ENCODE results near the gene PVALB.
A peak's percentile ranks its signal among the peaks of the same experiment; 100 is the strongest.

PVALB gene

GRCh38 chr22:36846271-36846670, 29.4 kb upstream of the PVALB start:
- DNase-seq = no peak

- DNase-seq = no peak
Measured at GRCh38 chr22:36840106-36840505, 23.3 kb upstream of the PVALB start.

GRCh38 chr22:36839356-36840073, 22.7 kb upstream of the PVALB start:
- DNase-seq = no peak

- peak; percentile 72 for DNase-seq
Measured at GRCh38 chr22:36838119-36839030, 21.5 kb upstream of the PVALB start.

GRCh38 chr22:36835903-36836302, 19.1 kb upstream of the PVALB start:
- DNase-seq = no peak

- no peak for DNase-seq
Measured at GRCh38 chr22:36833073-36833472, 16.2 kb upstream of the PVALB start.

GRCh38 chr22:36831717-36832116, 14.9 kb upstream of the PVALB start:
- DNase-seq = no peak

- no peak for DNase-seq
Measured at GRCh38 chr22:36831206-36831605, 14.4 kb upstream of the PVALB start.

GRCh38 chr22:36830601-36831000, 13.8 kb upstream of the PVALB start:
- DNase-seq = no peak

GRCh38 chr22:36829370-36830002, 12.7 kb upstream of the PVALB start:
- no peak for DNase-seq

GRCh38 chr22:36828815-36829214, 12.0 kb upstream of the PVALB start:
- no peak for DNase-seq

- DNase-seq = no peak
Measured at GRCh38 chr22:36826262-36826661, 9.4 kb upstream of the PVALB start.

- no peak for DNase-seq
Measured at GRCh38 chr22:36824655-36825054, 7.8 kb upstream of the PVALB start.

GRCh38 chr22:36823186-36823839, 6.5 kb upstream of the PVALB start:
- DNase-seq = no peak

GRCh38 chr22:36822581-36822980, 5.7 kb upstream of the PVALB start:
- no peak for DNase-seq

GRCh38 chr22:36819112-36819511, 2.3 kb upstream of the PVALB start:
- no peak for DNase-seq

GRCh38 chr22:36818010-36818642, 1.3 kb upstream of the PVALB start:
- DNase-seq = no peak

GRCh38 chr22:36817525-36817848, 652 bp upstream of the PVALB start:
- no peak for DNase-seq

- DNase-seq = no peak
Measured at GRCh38 chr22:36816339-36816635, 548 bp downstream of the PVALB start.

- no peak for DNase-seq
Measured at GRCh38 chr22:36815558-36816338, 1.1 kb downstream of the PVALB start.

- DNase-seq = no peak
Measured at GRCh38 chr22:36814801-36815200, 2.0 kb downstream of the PVALB start.

- peak; percentile 40 for DNase-seq
Measured at GRCh38 chr22:36811094-36811800, 5.6 kb downstream of the PVALB start.

All from NCI-H2171 (cell line).